ENCODE results near the gene CYP27B1.

Gene CYP27B1

GRCh38 chr12:57800965-57801364 is 34.1 kb upstream of the CYP27B1 start:
- no peak overlapping the region for H3K27ac ChIP-seq (ENCODE audit: low read depth, low read length)
- no peak overlapping the region for H3K4me2 ChIP-seq (ENCODE audit: low read depth, low read length, poor library complexity, severe bottlenecking)
- no peaks in the 10 kb centered on the region for H3K9me2 ChIP-seq (replicated peaks; ENCODE audit: insufficient read depth, low read length)
- no peak overlapping the region for H2AFZ ChIP-seq (ENCODE audit: low read depth, low read length, severe bottlenecking)
- no peaks in the 10 kb centered on the region for H3K27me3 ChIP-seq (ENCODE audit: low read length)
- H3K9me3 ChIP-seq (ENCODE audit: insufficient read depth, low read length), result no peaks in the 10 kb centered on the region
- H3K9ac ChIP-seq (ENCODE audit: low read length), result no peak overlapping the region
- H3K79me2 ChIP-seq (ENCODE audit: insufficient read depth, low read length), result no peaks in the 10 kb centered on the region
- H3K36me3 ChIP-seq (ENCODE audit: low read length), result peaks cover 15% of the 10 kb centered on the region; the same call in 1 of the 2 replicates
- H4K20me1 ChIP-seq (ENCODE audit: low read depth, low read length), result no peaks in the 10 kb centered on the region
- H3F3A ChIP-seq (ENCODE audit: insufficient read depth), result 0 out of 2 replicates have a peak, but pooled peaks cover 5% of the 10 kb centered on the region
- no peak for TF ChIP-seq EZH2phosphoT487 (conservative IDR thresholded peaks at IDR 0.05; ENCODE audit: low read length)
- no peak overlapping the region for H3K4me3 ChIP-seq (ENCODE audit: insufficient read depth, low read length, poor library complexity, severe bottlenecking)

- Histone ChIP-seq H3K4me3 (ENCODE audit: insufficient read depth, low read length, poor library complexity, severe bottlenecking) (no peak overlapping the region), H3K27me3 (ENCODE audit: low read length) (no peaks in the 10 kb centered on the region), H3K9me3 (ENCODE audit: insufficient read depth, low read length) (no peaks in the 10 kb centered on the region), H2AFZ (ENCODE audit: low read depth, low read length, severe bottlenecking) (no peak overlapping the region), H4K20me1 (ENCODE audit: low read depth, low read length) (no peaks in the 10 kb centered on the region), H3K36me3 (ENCODE audit: low read length) (peaks cover 20% of the 10 kb centered on the region; the same call in 1 of the 2 replicates), H3K9me2 (replicated peaks; ENCODE audit: insufficient read depth, low read length) (no peaks in the 10 kb centered on the region), H3K4me2 (ENCODE audit: low read depth, low read length, poor library complexity, severe bottlenecking) (no peak overlapping the region), H3K9ac (ENCODE audit: low read length) (no peak overlapping the region), H3K79me2 (ENCODE audit: insufficient read depth, low read length) (no peaks in the 10 kb centered on the region), H3F3A (ENCODE audit: insufficient read depth) (0 out of 2 replicates have a peak, but pooled peaks cover 5% of the 10 kb centered on the region), H3K27ac (ENCODE audit: low read depth, low read length) (no peak overlapping the region)
- TF ChIP-seq EZH2phosphoT487 (conservative IDR thresholded peaks at IDR 0.05; ENCODE audit: low read length), result no peak
- TF ChIP-seq, protein P1, sequence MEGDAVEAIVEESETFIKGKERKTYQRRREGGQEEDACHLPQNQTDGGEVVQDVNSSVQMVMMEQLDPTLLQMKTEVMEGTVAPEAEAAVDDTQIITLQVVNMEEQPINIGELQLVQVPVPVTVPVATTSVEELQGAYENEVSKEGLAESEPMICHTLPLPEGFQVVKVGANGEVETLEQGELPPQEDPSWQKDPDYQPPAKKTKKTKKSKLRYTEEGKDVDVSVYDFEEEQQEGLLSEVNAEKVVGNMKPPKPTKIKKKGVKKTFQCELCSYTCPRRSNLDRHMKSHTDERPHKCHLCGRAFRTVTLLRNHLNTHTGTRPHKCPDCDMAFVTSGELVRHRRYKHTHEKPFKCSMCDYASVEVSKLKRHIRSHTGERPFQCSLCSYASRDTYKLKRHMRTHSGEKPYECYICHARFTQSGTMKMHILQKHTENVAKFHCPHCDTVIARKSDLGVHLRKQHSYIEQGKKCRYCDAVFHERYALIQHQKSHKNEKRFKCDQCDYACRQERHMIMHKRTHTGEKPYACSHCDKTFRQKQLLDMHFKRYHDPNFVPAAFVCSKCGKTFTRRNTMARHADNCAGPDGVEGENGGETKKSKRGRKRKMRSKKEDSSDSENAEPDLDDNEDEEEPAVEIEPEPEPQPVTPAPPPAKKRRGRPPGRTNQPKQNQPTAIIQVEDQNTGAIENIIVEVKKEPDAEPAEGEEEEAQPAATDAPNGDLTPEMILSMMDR (IDR thresholded peaks at IDR 0.05; ENCODE audit: insufficient read depth, low read length, poor library complexity, severe bottlenecking), result no peak
These were observed 31.1 kb upstream of the CYP27B1 start for GRCh38 chr12:57797933-57798332.

- no peak overlapping the region for H3K27ac ChIP-seq (ENCODE audit: low read depth, low read length)
- 0 out of 2 replicates have a peak, but pooled peaks cover 5% of the 10 kb centered on the region for H3F3A ChIP-seq (ENCODE audit: insufficient read depth)
- no peaks in the 10 kb centered on the region for H4K20me1 ChIP-seq (ENCODE audit: low read depth, low read length)
- no peaks in the 10 kb centered on the region for H3K27me3 ChIP-seq (ENCODE audit: low read length)
- no peaks in the 10 kb centered on the region for H3K9me3 ChIP-seq (ENCODE audit: insufficient read depth, low read length)
- no peaks in the 10 kb centered on the region for H3K79me2 ChIP-seq (ENCODE audit: insufficient read depth, low read length)
- TF ChIP-seq EZH2phosphoT487 (conservative IDR thresholded peaks at IDR 0.05; ENCODE audit: low read length), result no peak
- TF ChIP-seq, protein P1 (IDR thresholded peaks at IDR 0.05; ENCODE audit: insufficient read depth, low read length, poor library complexity, severe bottlenecking), result no peak
- H3K4me2 ChIP-seq (ENCODE audit: low read depth, low read length, poor library complexity, severe bottlenecking), result no peak overlapping the region
- no peak overlapping the region for H3K9ac ChIP-seq (ENCODE audit: low read length)
- H3K36me3 ChIP-seq (ENCODE audit: low read length), result peaks cover 20% of the 10 kb centered on the region; the same call in 1 of the 2 replicates
- H2AFZ ChIP-seq (ENCODE audit: low read depth, low read length, severe bottlenecking), result no peak overlapping the region
- H3K4me3 ChIP-seq (ENCODE audit: insufficient read depth, low read length, poor library complexity, severe bottlenecking), result no peak overlapping the region
- H3K9me2 ChIP-seq (replicated peaks; ENCODE audit: insufficient read depth, low read length), result no peaks in the 10 kb centered on the region
These were observed 30.1 kb upstream of the CYP27B1 start for GRCh38 chr12:57796996-57797395.

DNA sequence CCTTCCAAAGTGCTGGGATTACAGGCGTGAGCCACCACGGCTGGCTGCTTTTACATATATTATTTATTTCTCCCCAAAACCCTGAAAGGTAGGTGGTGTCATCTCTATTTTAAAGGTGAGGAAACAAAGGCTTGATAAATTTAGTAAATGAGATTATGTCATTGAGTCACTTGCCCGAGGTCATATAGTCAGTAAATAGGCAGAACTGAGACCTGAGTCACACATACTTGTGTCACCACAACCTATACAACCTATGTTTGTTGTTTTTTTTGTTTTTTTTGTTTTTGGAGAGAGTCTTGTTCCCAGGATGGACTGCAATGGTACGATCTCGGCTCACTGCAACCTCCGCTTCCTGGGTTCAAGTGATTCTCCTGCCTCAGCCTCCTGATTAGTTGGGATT is 28.5 kb upstream of the CYP27B1 start:
- Histone ChIP-seq H3K36me3 (ENCODE audit: low read length) (peaks cover 26% of the 10 kb centered on the region; the same call in 1 of the 2 replicates), H3K9me3 (ENCODE audit: insufficient read depth, low read length) (no peaks in the 10 kb centered on the region), H3K9ac (ENCODE audit: low read length) (no peak overlapping the region), H3K79me2 (ENCODE audit: insufficient read depth, low read length) (no peaks in the 10 kb centered on the region), H3K4me2 (ENCODE audit: low read depth, low read length, poor library complexity, severe bottlenecking) (no peak overlapping the region), H3K9me2 (replicated peaks; ENCODE audit: insufficient read depth, low read length) (no peaks in the 10 kb centered on the region), H2AFZ (ENCODE audit: low read depth, low read length, severe bottlenecking) (no peak overlapping the region), H3K27ac (ENCODE audit: low read depth, low read length) (no peak overlapping the region), H3K27me3 (ENCODE audit: low read length) (no peaks in the 10 kb centered on the region), H4K20me1 (ENCODE audit: low read depth, low read length) (no peaks in the 10 kb centered on the region), H3F3A (ENCODE audit: insufficient read depth) (peaks cover 5% of the 10 kb centered on the region; the same call in 1 of the 2 replicates), H3K4me3 (ENCODE audit: insufficient read depth, low read length, poor library complexity, severe bottlenecking) (no peak overlapping the region)
- TF ChIP-seq, protein P1 (IDR thresholded peaks at IDR 0.05; ENCODE audit: insufficient read depth, low read length, poor library complexity, severe bottlenecking), result no peak
- TF ChIP-seq EZH2phosphoT487 (conservative IDR thresholded peaks at IDR 0.05; ENCODE audit: low read length), result no peak

Measured in SU-DHL-6 (cell line).